GM12801 (cell line): ENCODE data around the gene MORC3.

Source experiments
- CTCF ChIP-seq: IDR thresholded peaks from one replicate; pipeline ENCODE4 v1.5.1; 2011; ENCODE audit warnings: control low read depth; ENCODE audit not compliant: insufficient read length; ENCODE audit errors: extremely low read depth

The MORC3 gene

DNA sequence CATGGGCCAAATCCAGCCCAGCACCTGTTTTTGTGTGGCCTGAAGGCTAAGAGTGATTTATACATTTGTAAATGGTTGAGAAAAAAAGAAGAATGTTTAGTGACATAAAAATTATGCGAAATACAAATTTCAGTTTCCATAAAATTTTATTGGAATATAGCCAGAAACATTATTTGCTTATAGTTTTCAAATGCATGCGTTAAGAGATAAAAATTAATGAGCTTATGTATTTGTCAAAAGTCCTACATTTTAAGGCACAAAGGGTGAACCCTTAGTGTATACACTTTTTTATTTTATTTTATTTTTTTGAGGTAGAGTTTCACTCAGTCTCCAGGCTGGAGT lies 2.1 kb downstream of the MORC3 start:
- no peak for TF ChIP-seq CTCF

DNA sequence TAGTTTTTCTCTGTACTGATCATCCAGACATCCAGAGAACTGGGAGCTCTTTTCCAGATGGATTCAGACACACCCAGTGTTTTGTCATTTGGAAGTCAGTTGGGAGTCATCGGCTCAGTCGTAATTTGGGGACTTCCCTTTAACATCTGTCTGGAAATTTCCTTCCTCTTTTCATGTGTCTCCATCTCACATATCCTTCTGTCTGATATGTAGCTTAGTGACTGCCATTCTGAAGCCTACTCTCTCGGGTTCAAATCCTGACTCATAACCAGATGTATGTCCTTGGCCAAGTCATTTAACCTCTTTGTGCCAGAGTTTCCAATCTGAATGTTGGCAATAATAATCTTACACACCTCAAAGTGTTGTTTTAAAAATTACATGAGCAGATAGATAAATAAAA lies 3.0 kb downstream of the MORC3 start:
- TF ChIP-seq CTCF: no peak

DNA sequence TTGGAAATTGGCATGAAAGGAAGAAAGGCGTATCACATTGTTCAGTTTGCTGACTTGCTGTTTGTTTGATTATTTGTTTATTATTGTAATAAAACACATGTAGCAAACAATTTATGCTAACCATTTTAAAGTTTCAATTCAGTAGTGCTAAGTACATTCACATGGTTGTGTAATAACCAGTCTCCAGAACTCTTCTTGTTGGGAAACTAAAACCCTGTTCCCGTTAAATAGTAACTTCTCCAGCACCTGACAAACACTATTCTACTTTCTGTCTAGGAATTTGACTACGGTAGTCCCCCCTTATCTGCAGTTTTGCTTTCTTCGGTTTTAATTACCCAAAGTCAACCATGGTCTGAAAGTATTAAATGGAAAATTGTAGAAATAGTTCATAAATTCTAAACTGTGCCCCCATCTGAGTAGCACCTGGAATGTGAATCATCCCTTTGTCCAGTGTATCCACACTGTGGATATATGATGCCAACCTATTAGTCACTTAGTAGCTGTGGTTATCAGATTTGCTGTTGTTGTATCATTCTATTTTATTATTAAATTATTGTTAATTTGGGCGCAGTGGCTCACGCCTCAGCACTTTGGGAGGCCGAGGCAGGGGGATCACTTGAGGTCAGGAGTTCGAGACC lies 5.5 kb downstream of the MORC3 start:
- TF ChIP-seq CTCF: no peak

DNA sequence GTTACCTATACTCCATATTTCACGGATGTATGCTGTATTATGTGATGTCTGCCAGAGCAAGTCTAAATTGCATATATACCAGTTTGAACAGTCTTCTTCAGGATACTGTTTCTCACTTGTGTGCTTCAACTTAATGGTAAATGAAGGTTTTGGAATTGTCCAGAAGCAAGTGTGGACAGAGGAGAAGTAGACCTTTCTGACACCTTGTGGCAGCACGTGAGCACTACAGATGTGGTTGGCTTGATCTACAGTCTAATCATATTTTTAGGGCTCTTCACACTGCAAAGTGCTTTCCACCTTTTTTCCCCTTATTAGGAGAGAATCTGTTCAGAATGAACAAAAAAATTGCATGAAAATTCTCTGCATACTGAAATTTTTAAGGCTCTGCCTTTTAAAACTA lies 10.9 kb downstream of the MORC3 start:
- TF ChIP-seq CTCF: no peak

DNA sequence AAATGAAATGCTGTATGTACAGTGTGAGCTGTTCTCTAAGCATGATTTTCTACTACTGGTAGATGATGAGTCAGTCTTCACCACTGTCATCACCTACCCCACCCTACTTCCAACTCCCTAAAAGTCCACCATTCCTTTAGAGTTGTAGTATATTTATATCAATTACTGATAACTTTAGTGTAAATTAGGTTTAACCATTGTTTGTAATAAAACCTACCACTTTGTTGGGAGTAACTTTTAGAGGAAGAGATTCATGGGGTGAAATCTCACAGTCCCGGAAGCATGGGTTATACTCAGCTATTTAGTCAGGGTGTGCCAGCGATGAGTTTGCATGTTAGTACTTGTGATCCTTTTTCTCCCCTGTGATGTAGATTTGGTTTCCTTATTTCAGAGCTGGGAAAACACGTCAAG lies 17.1 kb downstream of the MORC3 start:
- no peak for TF ChIP-seq CTCF

- no peak for TF ChIP-seq CTCF
Observed at GRCh38 chr21:36338975-36339374, 19.0 kb downstream of the MORC3 start.

DNA sequence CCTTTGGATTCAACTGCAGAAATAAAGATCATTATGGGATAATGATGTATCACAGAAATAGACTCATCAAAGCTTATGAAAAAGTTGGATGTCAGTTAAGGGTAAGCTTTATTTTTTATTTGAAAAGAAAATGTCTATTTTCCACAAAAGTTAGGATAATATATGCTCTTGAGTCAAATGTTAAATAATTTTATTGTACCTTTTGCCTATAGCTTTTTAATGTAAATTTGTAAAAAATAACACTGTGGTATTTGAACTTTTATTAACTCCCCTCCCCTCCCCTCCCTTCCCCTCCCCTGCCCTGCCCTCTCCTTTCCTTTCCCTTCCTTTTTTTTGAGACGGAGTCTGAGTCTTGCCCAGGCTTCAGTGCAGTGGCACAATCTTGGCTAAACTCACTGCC lies 24.9 kb downstream of the MORC3 start:
- no peak for TF ChIP-seq CTCF

GRCh38 chr21:36347278-36347961 lies 27.4 kb downstream of the MORC3 start:
- TF ChIP-seq CTCF: no peak
